HepG2 (cell line): ENCODE measurements around the gene COBL.

Experiments used
- KDM1A ChIP-seq: IDR thresholded peaks from 2 replicates; pipeline ENCODE4 v1.6.1; 2016; ENCODE audit warnings: missing compliant biosample characterization
- NR2C2 ChIP-seq: sonication (generic); formaldehyde crosslinking; IDR thresholded peaks from 2 replicates; pipeline ENCODE4 v1.4.0; 2020; ENCODE audit warnings: missing genetic modification reagents, mild to moderate bottlenecking, moderate library complexity, borderline replicate concordance

GRCh38 chr7:51255536-51256208 lies 60.9 kb downstream of the COBL start:
- no peak for TF ChIP-seq KDM1A (CRISPR knock-in tag)
- no peak for TF ChIP-seq NR2C2 (CRISPR knock-in tag)
